Mammary epithelial cell (primary cell): Measurements from ENCODE around the gene PSMD12.

ENCODE experiments used
- CTCF ChIP-seq, 2 donors: IDR thresholded peaks in 1 of 2; conservative IDR thresholded peaks in 1 of 2; 2 replicates each; pipeline ENCODE4 v1.5.1; 2011 to 2012; ENCODE audit warnings: inconsistent platforms in 2 of 2, low read length in 2 of 2, mild to moderate bottlenecking in 2 of 2, control low read depth in 1 of 2, low read depth in 1 of 2; ENCODE audit not compliant: insufficient read depth in 1 of 2; ENCODE audit errors: extremely low read depth in 1 of 2
- EZH2 ChIP-seq: IDR thresholded peaks from 2 replicates; pipeline ENCODE4 v1.6.1; 2012; ENCODE audit warnings: low read length, inconsistent platforms, borderline replicate concordance

- no peak for TF ChIP-seq CTCF (conservative IDR thresholded peaks at IDR 0.05 in 1 of 2, IDR thresholded peaks at IDR 0.05 in 1 of 2; ENCODE audit: extremely low read depth in 1 of 2, insufficient read depth in 1 of 2, low read depth in 1 of 2, low read length in 2 of 2)
- no peak for TF ChIP-seq EZH2
Observed at GRCh38 chr17:67401598-67402504, 35.5 kb upstream of the PSMD12 start.
